Brain microvascular endothelial cell (primary cell): ENCODE measurements around the gene REXO1.
"Not testable (repeated sequence)": the region's sequence is repeated elsewhere in the genome, so short reads cannot be mapped to it uniquely, and the experiment has no call there.

Experiments used
- DNase-seq: peaks from one replicate; pipeline ENCODE4 v3.0.0-alpha.2; 2020
- H3K27ac ChIP-seq: fragments of 250-450 bp; sonication (Bioruptor Pico); 2 replicates; pipeline ENCODE4 v1.5.1; 2020; ENCODE audit warnings: mild to moderate bottlenecking, moderate library complexity
- H3K27me3 ChIP-seq: fragments of 250-450 bp; sonication (Bioruptor Pico); replicated peaks from 2 replicates; pipeline ENCODE4 v1.5.1; 2020; ENCODE audit warnings: mild to moderate bottlenecking
- H3K36me3 ChIP-seq: fragments of 250-450 bp; sonication (Bioruptor Pico); replicated peaks from 2 replicates; pipeline ENCODE4 v1.5.1; 2020; ENCODE audit warnings: mild to moderate bottlenecking
- H3K4me3 ChIP-seq: 2 replicates; pipeline ENCODE4 v1.5.1; 2011; ENCODE audit warnings: low read depth, mild to moderate bottlenecking, control low read depth, low read length, moderate library complexity
- in situ Hi-C: cut with HindIII; loops from 2 replicates; pipeline ENCODE4 v1.10.0; 2017; ENCODE audit warnings: low sequenced_read_pairs, low pct_ligation_motif_present
- TF ChIP-seq, protein P1 (sequence below): IDR thresholded peaks from 2 replicates; pipeline ENCODE4 v1.5.1; 2011; ENCODE audit warnings: low read depth, mild to moderate bottlenecking, moderate library complexity, low read length, control low read depth, inconsistent platforms; ENCODE audit errors: missing control alignments

The REXO1 gene

GRCh38 chr19:1806184-1807029 is 41.9 kb downstream of the REXO1 start:
- no peak overlapping the region for H3K4me3 ChIP-seq
- no peak overlapping the region for H3K27ac ChIP-seq
- DNase-seq: no peak
- TF ChIP-seq, protein P1, sequence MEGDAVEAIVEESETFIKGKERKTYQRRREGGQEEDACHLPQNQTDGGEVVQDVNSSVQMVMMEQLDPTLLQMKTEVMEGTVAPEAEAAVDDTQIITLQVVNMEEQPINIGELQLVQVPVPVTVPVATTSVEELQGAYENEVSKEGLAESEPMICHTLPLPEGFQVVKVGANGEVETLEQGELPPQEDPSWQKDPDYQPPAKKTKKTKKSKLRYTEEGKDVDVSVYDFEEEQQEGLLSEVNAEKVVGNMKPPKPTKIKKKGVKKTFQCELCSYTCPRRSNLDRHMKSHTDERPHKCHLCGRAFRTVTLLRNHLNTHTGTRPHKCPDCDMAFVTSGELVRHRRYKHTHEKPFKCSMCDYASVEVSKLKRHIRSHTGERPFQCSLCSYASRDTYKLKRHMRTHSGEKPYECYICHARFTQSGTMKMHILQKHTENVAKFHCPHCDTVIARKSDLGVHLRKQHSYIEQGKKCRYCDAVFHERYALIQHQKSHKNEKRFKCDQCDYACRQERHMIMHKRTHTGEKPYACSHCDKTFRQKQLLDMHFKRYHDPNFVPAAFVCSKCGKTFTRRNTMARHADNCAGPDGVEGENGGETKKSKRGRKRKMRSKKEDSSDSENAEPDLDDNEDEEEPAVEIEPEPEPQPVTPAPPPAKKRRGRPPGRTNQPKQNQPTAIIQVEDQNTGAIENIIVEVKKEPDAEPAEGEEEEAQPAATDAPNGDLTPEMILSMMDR: no peak
- in situ Hi-C loops: no loop called here
- no peaks in the 10 kb centered on the region for H3K36me3 ChIP-seq
- no peaks in the 10 kb centered on the region for H3K27me3 ChIP-seq

- Histone ChIP-seq H3K36me3 (no peaks in the 10 kb centered on the region), H3K4me3 (no peak overlapping the region), H3K27me3 (no peaks in the 10 kb centered on the region), H3K27ac (no peak overlapping the region)
- TF ChIP-seq, protein P1: no peak
- DNase-seq: no peak
- in situ Hi-C loops: no loop called here
Measured at GRCh38 chr19:1805401-1806183, 42.7 kb downstream of the REXO1 start.

DNA sequence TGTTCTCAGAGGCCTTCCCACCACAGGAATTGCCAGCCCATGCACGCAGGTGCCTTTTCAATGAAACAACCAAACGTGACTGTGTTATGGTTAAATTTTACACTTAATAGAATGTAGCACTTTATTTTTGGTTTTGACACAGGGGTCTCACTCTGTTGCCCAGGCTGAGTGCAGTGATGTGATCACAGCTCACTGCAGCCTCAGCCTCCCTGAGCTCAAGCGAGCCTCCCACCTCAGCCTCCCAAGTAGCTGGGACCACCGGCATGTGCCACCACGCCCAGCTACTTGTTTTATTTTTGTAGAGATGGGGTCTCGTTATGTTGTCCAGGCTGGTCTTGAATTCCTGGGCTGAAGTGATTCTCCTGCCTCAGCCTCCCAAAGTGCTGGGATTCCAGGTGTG is 43.4 kb downstream of the REXO1 start:
- TF ChIP-seq, protein P1: no peak
- DNase-seq: no peak
- in situ Hi-C loops: no loop called here

GRCh38 chr19:1799695-1800342 is 48.5 kb downstream of the REXO1 start:
- DNase-seq: no peak
- no peaks in the 10 kb centered on the region for H3K36me3 ChIP-seq
- no peaks in the 10 kb centered on the region for H3K27me3 ChIP-seq
- H3K27ac ChIP-seq: no peak overlapping the region
- TF ChIP-seq, protein P1: no peak
- in situ Hi-C loops: no loop called here
- no peak overlapping the region for H3K4me3 ChIP-seq

More for the DNA sequence above, 43.4 kb downstream of the REXO1 start:
- H3K36me3 ChIP-seq: no peaks in the 10 kb centered on the region
- H3K27me3 ChIP-seq: no peaks in the 10 kb centered on the region
- no peak overlapping the region for H3K27ac ChIP-seq
- no peak overlapping the region for H3K4me3 ChIP-seq

DNA sequence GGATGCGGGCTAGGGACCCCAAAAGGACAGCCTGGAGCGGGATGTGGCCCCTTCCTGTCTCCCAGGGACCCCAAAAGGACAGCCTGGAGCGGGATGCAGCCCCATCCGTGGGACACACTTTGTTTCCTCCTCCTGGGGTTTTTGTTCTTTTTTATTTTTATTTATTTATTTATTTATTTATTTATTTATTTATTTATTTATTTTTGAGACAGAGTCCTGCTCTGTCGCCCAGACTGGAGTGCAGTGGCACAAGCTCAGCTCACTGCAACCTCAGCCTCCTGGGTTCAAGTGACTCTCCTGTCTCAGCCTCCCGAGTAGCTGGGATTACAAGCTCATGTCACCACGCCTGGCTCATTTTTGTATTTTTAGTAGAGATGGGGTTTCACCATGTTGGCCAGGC is 51.0 kb downstream of the REXO1 start:
- H3K27me3 ChIP-seq, DNase-seq, in situ Hi-C loops, H3K27ac ChIP-seq, H3K36me3 ChIP-seq, H3K4me3 ChIP-seq: not testable (repeated sequence)
